HG03139 (cell line): ENCODE results near the gene XYLT1.

Source experiments
- ATAC-seq: cut with Tn5 transposase; IDR thresholded peaks from one replicate; pipeline ENCODE4 v1.9.1; 2021; ENCODE audit not compliant: unreplicated experiment

XYLT1 gene

GRCh38 chr16:17126156-17126555 is 344.6 kb downstream of the XYLT1 start:
- ATAC-seq, result no peak

DNA sequence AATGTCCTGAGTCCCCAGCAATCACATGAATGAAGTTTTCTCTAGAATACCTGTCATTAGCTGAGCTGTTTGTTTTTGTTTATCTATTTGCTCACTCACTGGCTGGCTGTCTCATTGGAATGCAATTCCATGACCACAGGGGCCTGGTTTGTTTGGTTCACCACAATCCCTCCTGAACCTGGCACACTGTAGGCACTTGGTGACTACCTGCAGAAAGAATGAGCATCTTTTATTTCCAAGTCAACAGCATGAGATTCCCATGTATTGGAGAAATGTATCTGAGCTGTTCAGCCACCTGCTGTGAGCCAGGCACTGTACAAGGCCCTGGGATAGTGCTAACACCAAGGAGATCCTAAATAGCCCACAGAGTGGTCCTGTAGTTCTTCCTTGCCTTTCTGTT is 345.1 kb downstream of the XYLT1 start:
- ATAC-seq, result no peak

GRCh38 chr16:17117906-17118577 is 352.7 kb downstream of the XYLT1 start:
- ATAC-seq, result no peak

GRCh38 chr16:17116595-17117322 is 354.0 kb downstream of the XYLT1 start:
- ATAC-seq, result no peak

GRCh38 chr16:17109413-17109812 is 361.3 kb downstream of the XYLT1 start:
- no peak for ATAC-seq

- ATAC-seq, result no peak
Observed at GRCh38 chr16:17108596-17108995, 362.2 kb downstream of the XYLT1 start.

DNA sequence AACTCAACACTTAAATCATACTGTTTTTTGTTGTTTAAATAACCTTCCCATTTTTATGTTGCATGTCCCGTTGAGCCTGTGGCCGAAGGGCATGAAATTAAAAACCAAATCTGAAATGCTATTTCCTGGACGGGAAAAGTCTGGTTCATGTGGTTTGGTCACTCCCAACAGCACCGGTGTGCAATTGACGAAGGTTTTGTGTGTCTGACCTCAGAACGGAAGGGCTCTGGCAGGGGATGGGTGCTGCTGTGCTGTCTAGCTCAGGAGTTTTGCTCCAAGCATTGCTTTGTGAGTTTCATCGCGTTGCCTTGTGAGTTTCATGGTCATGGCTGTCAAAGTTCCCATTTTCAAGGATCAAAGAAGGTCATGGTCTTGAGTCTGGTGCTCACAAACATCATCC is 363.3 kb downstream of the XYLT1 start:
- ATAC-seq, result no peak

DNA sequence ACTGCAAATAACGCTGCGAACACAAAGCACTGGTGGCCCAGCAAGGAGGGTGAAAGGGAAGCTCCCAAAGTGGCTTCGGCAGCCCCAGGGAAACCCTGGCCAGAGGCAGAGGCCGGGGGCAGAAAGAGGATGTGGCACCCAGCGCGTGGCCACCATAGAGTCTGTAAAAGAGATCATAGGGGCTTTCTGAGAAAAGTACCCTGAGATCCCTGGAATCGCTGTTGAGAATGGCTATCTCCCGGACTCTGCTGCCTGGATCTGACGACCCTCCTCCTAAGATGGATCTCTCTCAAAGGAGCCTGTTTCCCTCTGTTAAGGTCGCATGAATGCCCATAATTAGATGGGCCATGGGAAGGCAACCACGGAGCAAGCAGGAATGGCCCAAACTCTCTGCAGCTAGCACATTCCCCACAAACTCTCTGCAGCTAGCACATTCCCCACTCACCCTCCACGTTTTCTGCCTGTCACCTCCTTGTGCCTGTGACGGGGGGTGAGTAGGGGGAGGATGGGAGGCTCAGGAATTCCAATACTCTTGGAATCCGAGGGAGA is 364.4 kb downstream of the XYLT1 start:
- ATAC-seq, result no peak

DNA sequence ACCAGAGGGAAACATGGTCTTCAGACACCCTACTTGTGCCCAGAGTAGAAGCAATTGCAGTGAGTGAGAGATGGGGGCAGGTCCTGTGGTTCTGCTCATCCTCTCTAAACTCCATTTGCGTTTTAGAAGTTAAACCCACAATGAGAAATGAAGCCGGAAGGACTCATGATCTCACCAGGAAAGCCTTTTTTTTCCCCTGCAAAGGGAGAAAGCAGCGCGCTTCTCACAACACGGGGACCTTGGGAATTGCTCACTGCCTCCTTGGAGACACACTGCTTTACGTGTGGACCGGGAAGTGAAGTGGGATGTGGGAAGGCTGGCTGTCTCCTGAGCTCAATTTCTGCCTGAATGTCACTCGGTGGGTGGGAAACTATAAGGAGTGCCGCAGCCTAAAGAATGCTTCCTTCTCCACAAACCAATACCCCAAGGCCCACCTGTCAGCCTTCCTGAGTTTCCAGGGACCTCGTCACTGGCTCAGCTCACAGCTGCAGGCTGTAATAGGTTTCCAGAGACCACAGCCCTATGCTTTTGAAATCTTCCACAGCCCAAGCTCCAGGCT is 365.4 kb downstream of the XYLT1 start:
- ATAC-seq, result no peak

GRCh38 chr16:17104654-17105053 is 366.1 kb downstream of the XYLT1 start:
- ATAC-seq, result no peak

DNA sequence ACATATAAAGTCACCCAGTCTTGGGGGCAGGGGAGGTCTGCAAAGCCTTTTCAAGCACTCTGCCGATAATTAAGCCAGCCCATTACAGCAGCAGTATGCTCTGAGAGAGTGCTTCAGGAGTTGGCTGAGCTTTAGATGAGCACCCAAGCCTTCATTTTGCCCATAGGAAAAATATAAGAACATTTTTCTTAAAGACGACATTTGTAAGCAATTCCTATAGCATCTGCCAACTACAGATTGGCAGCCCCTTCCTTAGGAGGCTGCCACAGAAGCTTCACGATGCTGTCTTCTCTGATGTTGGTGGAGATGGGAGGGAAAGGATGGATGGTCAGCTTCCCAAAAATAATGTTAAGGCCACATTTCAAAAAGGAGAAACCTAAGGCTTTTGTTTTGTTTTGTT is 367.5 kb downstream of the XYLT1 start:
- no peak for ATAC-seq

DNA sequence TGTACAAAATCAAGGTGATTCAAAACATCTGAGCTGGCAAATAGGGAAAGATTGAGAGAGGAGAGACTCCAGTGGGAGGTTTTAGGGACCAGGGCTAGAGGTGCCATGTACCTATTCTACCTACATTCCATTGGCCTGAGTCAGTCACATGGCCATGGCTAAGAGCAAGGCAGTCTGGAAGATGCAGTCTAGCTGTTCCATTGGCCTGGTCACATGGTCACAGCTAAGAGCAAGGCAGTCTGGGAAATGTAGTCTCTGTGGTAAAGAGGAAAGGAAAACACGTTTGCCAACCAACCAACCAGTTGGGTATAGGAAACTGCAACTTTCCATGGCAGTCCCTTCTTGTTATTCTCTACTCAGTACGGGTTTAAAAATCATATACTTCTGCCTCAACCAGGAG is 369.1 kb downstream of the XYLT1 start:
- ATAC-seq, result no peak

- ATAC-seq, result no peak
Observed at GRCh38 chr16:17098685-17099084, 372.1 kb downstream of the XYLT1 start.

- no peak for ATAC-seq
Observed at GRCh38 chr16:17084130-17084529, 386.6 kb downstream of the XYLT1 start.

DNA sequence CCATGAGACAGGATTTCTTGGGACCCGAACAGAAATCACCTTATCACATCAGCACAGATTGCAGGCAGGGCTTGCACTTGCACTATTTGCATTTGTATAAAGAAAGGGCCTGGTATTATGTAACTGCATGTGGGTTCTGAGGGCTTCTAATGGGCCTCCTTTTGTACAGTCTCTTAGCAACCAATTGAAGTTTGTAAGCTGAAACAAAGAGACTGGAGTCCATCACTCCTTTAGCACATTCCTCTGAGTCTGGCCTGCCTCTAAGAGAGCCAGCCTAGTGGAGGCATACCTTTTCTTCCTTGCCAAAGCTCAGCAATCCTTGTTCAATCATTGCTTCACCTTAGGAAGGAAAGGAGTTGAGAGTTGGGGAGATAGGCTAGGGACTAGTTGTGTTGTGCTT is 387.1 kb downstream of the XYLT1 start:
- ATAC-seq, result no peak

DNA sequence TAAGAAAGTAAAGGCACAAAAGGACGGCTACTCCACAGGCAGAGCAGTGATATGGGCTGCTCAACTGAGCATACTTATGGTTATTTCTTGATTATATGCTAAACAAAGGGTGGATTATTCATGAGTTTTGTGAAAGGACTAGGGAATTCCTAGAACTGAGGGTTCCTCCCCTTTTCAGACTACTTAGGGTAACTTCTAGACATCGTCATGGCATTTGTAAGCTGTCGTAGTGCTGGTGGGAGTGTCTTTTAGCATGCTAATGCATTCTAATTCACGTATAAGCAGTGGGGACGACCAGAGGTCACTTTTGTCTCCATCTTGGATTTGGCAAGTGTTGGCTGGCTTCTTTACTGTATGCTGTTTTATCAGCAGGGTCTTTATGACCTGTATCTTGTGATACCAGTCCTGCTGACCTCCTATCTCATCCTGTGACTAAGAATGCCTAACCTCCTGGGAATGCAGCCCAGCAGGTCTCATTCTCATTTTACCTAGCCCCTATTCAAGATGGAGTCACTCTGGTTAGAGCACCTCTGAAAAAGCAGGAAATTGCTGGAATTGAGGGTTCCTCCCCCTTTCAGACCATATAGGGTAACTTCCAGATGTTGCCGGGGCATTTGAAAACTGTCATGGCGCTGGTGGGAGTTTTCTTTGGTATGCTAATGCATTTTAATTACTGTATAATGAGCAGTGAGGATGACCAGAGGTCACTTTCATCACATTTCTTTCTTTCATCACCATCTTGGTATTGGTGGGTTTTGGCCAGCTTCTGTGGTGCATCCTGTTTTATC is 388.5 kb downstream of the XYLT1 start:
- ATAC-seq, result no peak

DNA sequence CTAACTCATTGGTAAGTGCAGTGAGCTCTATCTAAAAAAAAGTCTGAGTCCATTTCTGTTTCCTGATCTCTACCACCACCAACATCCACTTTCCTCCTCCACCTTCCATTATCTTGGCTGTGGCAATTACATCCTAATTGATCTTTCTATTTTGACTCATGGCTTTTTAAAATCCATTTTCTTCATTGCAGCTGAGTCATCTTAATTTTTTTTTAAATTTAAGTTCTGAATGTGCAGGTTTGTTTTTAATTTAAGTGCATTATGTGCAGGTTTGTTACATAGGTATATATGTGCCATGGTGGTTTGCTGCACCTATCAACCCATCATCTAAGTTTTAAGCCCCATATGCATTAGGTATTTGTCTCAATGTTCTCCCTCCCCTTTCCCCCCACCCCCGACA is 390.7 kb downstream of the XYLT1 start:
- ATAC-seq, result no peak

DNA sequence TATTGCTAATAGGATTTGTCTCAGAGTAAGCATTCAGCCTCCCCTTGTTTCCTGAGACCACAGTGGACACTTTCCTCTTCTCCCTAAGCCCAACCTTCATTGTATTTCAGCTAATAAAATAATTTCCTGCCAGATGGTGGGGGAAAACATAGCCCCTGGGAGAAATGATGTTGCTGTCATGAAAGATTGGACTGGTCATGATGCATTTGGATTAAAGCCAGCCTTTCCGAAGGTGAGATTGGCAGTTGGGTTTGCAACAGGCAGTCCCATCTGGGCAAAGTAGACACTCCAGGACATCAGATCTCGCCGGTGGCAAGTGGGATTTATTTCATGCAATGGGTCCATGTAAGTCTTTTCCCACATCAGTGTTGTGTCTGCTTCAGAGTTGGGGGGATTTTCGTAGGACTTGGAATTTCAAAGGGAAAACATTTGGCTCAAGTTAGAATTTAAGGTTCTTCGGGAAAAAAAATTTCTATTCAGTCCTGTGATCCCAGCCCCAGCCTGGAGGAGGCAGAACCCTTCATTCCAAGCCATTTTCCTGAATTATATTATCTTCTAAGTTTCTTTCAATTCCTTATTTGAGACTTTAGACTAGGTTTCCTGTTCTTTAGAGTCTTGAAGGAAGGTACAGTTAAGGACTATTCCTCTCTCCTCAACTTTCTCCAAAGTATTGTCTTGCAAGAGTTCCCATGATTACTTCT is 391.7 kb downstream of the XYLT1 start:
- no peak for ATAC-seq

DNA sequence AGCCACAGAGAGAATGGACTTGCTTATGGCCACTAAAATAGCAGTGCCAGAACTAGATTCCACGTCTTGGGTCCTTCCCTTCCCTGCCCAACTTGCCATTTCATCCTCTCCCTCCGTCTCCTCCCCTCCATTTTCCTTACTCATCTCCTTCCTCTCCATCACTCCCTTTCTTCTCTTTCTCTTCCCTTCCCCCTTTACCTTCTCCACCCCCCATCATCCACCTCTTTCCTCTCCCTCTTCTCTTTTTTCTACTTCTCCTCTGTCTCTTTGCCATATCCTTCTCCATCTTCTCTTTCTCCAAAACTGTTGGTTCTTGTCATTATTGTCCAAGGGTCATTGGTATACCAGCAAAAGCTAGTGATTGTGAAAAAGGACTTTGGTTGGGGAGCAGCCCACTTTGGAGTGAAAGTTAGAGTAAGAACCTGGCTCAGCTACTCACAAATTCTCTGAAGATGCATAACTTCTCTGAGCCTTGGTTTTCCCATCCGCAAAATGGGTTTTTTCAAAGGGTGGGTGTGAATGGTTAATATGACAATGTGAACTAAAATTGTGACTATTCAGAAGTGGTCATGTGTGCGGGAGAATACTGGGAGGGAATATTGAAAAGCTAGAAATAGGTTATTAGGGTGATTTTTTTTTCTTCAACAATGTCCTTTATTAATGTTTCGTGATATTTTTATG is 393.8 kb downstream of the XYLT1 start:
- no peak for ATAC-seq

DNA sequence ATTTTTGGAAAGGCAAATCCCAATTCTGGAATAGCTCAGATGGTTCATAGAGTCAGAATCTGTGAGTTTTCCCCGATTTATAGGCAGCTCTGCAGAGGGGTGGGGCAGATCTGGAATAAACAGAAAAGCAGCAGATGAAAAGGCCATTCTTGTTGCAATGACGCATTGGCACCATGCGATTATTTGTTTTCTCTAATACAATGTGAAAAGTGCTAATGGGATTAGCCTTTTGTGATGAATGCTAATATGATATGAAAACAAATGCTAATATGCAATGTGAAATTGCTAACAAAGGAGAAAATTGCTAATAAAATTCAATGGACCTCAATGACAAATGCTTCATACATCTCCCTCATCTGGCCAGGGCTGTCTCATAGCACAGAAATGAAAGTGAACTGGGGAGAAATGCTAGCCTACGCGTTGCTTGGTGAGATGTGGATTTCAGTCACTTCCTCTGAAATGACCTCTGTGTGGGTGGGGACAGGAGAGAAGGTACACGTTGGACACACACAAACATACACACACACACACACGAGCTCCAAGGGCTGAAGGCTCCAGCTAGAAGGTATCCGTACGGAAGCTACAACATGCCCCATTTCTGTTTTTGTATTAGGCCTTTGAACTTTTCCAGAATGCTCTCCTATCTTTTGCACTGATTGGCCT is 394.5 kb downstream of the XYLT1 start:
- ATAC-seq, result no peak
